Measurements from ENCODE around the gene PARD3.

DNA sequence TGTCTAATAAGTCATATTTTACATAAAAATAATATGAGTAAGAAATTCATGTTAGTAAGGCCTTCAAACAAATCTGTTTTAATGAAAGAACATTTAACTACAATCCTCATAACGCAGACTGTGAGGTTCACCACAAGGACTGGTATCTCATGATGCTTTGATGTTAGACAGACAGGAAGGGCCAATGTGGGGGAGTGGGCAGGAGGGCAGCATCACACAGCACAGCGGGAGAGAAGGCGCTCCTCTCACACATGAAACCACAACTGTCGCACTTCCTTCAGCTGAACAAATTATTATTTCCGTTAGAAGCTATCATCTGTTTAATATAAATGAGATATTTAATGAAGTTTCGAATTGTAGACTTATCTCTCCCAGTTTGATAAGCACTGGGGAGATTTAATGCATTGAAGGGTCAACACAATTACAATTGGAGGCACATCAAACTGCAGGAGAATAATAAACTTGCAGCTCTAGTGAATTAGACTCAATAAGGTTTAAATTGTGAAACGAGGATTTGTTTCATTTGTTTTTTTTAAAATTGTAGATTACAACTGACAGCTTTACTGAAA lies 466.1 kb downstream of the PARD3 start:
- TF ChIP-seq EZH2phosphoT487 (IDR thresholded peaks at IDR 0.05; ENCODE audit: insufficient read depth, low read depth), result no peak
- TF ChIP-seq EZH2 (IDR thresholded peaks at IDR 0.05; ENCODE audit: insufficient read depth, poor library complexity, severe bottlenecking), result no peak
